ENCODE data around the gene AHDC1. TPM values are rescaled to one million over a fixed set of nuclear protein-coding genes. Genes with fewer than 3 reads are reported as not detected.

Gene AHDC1
- total and polyA plus RNA-seq, 10 of the 15 experiments (the other 5 are each of a cell fraction or from before 2014, with no cell fraction given) = 0.21 to 13.0 (median 1.4) TPM

- no peak for TF ChIP-seq BHLHE40 (IDR thresholded peaks at IDR 0.05; ENCODE audit: borderline replicate concordance in 1 of 2, low read depth in 2 of 2, low read length in 1 of 2)
- no peak for TF ChIP-seq MTA2 (IDR thresholded peaks at IDR 0.05; ENCODE audit: low read depth)
Observed at GRCh38 chr1:27646676-27647075, 42.7 kb upstream of the AHDC1 start (continued).

- WGBS (ENCODE audit: insufficient coverage, insufficient replicate concordance, low lambda C conversion rate, missing lambda C conversion rate) = 98% methylated on average over 4 of the region's 4 CpGs
- FAIRE-seq = no peak
Observed at GRCh38 chr1:27645071-27645415, 41.1 kb upstream of the AHDC1 start.

More at GRCh38 chr1:27645071-27645415, 41.1 kb upstream of the AHDC1 start:
- in situ Hi-C loops (cut with MboI) = no loop called here
- no peak for DNase-seq (ENCODE audit: low read depth, low spot score)
- no TSS peak for BruUV-seq (replicated peaks)
- TF ChIP-seq POLR2AphosphoS2 (IDR thresholded peaks at IDR 0.05; ENCODE audit: low read depth, low read length) = no peak
- TF ChIP-seq BACH1 (IDR thresholded peaks at IDR 0.05; ENCODE audit: borderline replicate concordance) = no peak
- TF ChIP-seq KAT2A (conservative IDR thresholded peaks at IDR 0.05; ENCODE audit: control insufficient read depth, low read depth, low read length) = no peak
- TF ChIP-seq RAD21 (IDR thresholded peaks at IDR 0.05; ENCODE audit: insufficient read depth, low read depth, low read length) = no peak
- no peak for TF ChIP-seq PKNOX1 (IDR thresholded peaks at IDR 0.05)
- Histone ChIP-seq H4K20me1 (ENCODE audit: control insufficient read depth, insufficient read depth) (no peaks in the 10 kb centered on the region), H3K27me3 (replicated peaks in 1 of 2; ENCODE audit: control insufficient read depth in 2 of 2, insufficient read depth in 2 of 2, low read length in 1 of 2) (no peaks in the 10 kb centered on the region), H3K27ac (ENCODE audit: control insufficient read depth, insufficient read depth) (no peak overlapping the region), H2AFZ (ENCODE audit: control insufficient read depth, low read depth, low read length) (no peak overlapping the region), H3K4me1 (ENCODE audit: control insufficient read depth, insufficient read depth, low read length) (peaks cover 11% of the 10 kb centered on the region), H3K9ac (ENCODE audit: control insufficient read depth, insufficient read depth, low read length) (no peak overlapping the region), H3K4me3 (no peak overlapping the region), H3K4me2 (ENCODE audit: control insufficient read depth, insufficient read depth) (no peak overlapping the region), H3K9me3 (replicated peaks; ENCODE audit: control insufficient read depth, insufficient read depth, low read length) (no peaks in the 10 kb centered on the region), H3K79me2 (ENCODE audit: control insufficient read depth, insufficient read depth, low read length) (no peaks in the 10 kb centered on the region), H3K36me3 (ENCODE audit: control insufficient read depth in 2 of 2, insufficient read depth in 2 of 2, low read length in 1 of 2) (no peaks in the 10 kb centered on the region)
- SMC1A ChIA-PET (ENCODE audit: uncharacterized antibody, unreplicated experiment) = interaction anchor here (0.9 to 2.1 kb wide), 5 partner anchors 8 to 24 kb away, joined by 5 to 28 read pairs (median 6); no protein-coding TSS in a partner anchor
- intact Hi-C loops (cut with micrococcal nuclease; ENCODE audit: unreplicated experiment) = no loop called here
- ATAC-seq = no peak; the same call in 2 of the 3 replicates
- RAD21 ChIA-PET (ENCODE audit: unreplicated experiment) = interaction anchor here (0.7 to 2.1 kb wide), 3 partner anchors 15 to 18 kb away, joined by 3 to 25 read pairs (median 4); no protein-coding TSS in a partner anchor
- CTCF ChIA-PET = interaction anchor here (1.8 to 6.0 kb wide), 4 partner anchors 12 to 38 kb away, joined by 10 to 43 read pairs (median 27); no protein-coding TSS in a partner anchor
- POLR2A ChIA-PET = interaction anchor here (2.4 kb wide), 1 partner anchor 11 kb away, joined by 6 read pairs; no protein-coding TSS in a partner anchor
